Kidney (tissue), 14 donors: Measurements from ENCODE around the gene PPP2R5A. TPM values are rescaled to one million over a fixed set of nuclear protein-coding genes. Genes with fewer than 3 reads are reported as not detected.

ENCODE experiments used
- DNase-seq, 5 donors: peaks; one replicate each; pipeline ENCODE4 v3.0.0-alpha.2; 2013 to 2020
- FAIRE-seq: peaks from 2 replicates; lab custom pipeline; 2012; peaks lifted over from hg19 to GRCh38; lab: Jason Lieb, UNC
- H3K27ac ChIP-seq, 2 donors: one replicate each; pipeline ENCODE4 v1.7.0; 2013; ENCODE audit warnings: low read depth in 2 of 2, low read length in 2 of 2, inconsistent platforms in 1 of 2
- H3K27me3 ChIP-seq: one replicate; pipeline ENCODE4 v1.7.1; 2013; ENCODE audit warnings: low read length, inconsistent platforms; ENCODE audit not compliant: control insufficient read depth, insufficient read depth
- H3K36me3 ChIP-seq, 3 donors: one replicate each; pipeline versions ENCODE4 v1.7.0 to v1.7.1; 2013; ENCODE audit warnings: low read length in 3 of 3, control low read depth in 1 of 3, inconsistent platforms in 1 of 3; ENCODE audit not compliant: insufficient read depth in 3 of 3, control insufficient read depth in 2 of 3
- H3K4me1 ChIP-seq, 3 donors: one replicate each; pipeline versions ENCODE4 v1.7.0 to v1.7.1; 2013; ENCODE audit warnings: low read length in 3 of 3, inconsistent platforms in 1 of 3, low read depth in 1 of 3; ENCODE audit not compliant: control insufficient read depth in 2 of 3, insufficient read depth in 2 of 3
- H3K4me3 ChIP-seq, 3 donors: one replicate each; pipeline versions ENCODE4 v1.7.0 to v1.8.1; 2013; ENCODE audit warnings: low read length in 3 of 3, control low read depth in 1 of 3, inconsistent platforms in 1 of 3
- H3K9ac ChIP-seq, 3 donors: one replicate each; pipeline versions ENCODE4 v1.7.0 to v1.7.1; 2013; ENCODE audit warnings: low read length in 3 of 3, control low read depth in 1 of 3, inconsistent platforms in 1 of 3
- H3K9me3 ChIP-seq, 3 donors: one replicate each; pipeline versions ENCODE4 v1.7.0 to v1.7.1; 2013; ENCODE audit warnings: low read length in 3 of 3, control low read depth in 1 of 3, inconsistent platforms in 1 of 3; ENCODE audit not compliant: control insufficient read depth in 2 of 3, insufficient read depth in 1 of 3
- intact Hi-C: fragments of 100-400 bp; cut with DNase I; formaldehyde crosslinking; loops from one replicate; pipeline ENCODE4 v1.11.1; 2022
- polyA plus RNA-seq: library from polyadenylated mRNA; stranded (reverse); fragments of 350-450 nt; fragmentation: Illumina TruSeq; extraction: RNeasy Lipid Tissue Mini Kit (QIAGEN cat#74804); gene quantifications from one replicate; pipeline ENCODE4 v1.2.3, GENCODE V29; 2014; ENCODE audit warnings: low read depth, low replicate concordance; ENCODE audit not compliant: insufficient read depth
- total RNA-seq: library from RNA; stranded (reverse); fragmentation: NEBNext Ultra II Directional; extraction: Animal tissue kit (Norgen Biotek cat#: 25700); gene quantifications from one replicate; pipeline ENCODE4 v1.2.1, GENCODE V29; 2021
- TF ChIP-seq, protein P1 (sequence below): IDR thresholded peaks from 3 replicates; pipeline ENCODE4 v1.5.1; 2012; ENCODE audit warnings: mild to moderate bottlenecking, moderate library complexity, borderline replicate concordance; ENCODE audit not compliant: insufficient read depth; ENCODE audit errors: extremely low read depth
- donor health status: control.
- donor health status: control.
- donor health status: control.
- donor health status: control.
- donor health status: control.
- donor health status: DM: yes; HTN: yes; CAD: no.
- donor health status: Normal renal cell carcinoma (clear cell type).

The PPP2R5A gene
- total and polyA plus RNA-seq, 2 donors from 2014 or later, result 36.6 to 67.3 TPM

DNA sequence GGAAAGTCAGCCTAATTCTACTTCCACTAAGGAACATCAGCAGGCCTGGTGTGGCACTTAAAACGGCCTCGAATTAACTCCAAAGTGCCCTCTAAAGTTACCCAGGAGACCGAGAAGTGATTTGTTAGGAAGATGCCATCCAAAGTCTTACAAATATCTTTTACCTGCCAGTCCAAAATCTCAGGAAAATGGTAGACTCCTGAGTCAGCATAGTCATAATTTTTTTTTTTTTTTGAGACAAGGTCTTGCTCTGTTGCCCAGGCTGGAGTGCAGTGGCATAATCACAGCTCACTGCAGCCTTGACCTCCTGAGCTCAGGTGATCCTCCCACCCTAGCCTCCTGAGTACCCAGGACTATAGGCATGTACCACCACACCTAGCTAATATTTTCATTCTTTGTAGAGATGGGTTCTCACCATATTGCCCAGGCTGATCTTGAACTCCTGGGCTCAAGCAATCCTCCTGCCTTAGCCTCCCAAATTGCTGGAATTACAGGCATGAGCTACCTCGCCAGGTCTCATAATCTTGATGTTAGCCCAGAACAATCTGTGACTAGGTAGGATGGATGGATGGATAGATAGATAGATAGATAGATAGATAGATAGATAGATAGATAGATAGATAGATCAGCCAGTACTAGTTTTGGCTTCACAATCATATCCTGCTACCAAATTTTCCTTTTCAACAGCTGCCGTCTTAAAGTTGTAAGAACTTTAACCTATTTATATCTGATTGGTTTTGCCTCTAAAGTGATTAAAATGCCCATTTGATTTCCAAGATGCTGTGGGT, 25.3 kb upstream of the PPP2R5A start:
- intact Hi-C loops, result no loop called here
- H3K4me3 ChIP-seq, result no peak overlapping the region
- no peaks in the 10 kb centered on the region for H3K27me3 ChIP-seq
- H3K9me3 ChIP-seq, result no peaks in the 10 kb centered on the region
- H3K27ac ChIP-seq, result no peak overlapping the region
- TF ChIP-seq, protein P1, sequence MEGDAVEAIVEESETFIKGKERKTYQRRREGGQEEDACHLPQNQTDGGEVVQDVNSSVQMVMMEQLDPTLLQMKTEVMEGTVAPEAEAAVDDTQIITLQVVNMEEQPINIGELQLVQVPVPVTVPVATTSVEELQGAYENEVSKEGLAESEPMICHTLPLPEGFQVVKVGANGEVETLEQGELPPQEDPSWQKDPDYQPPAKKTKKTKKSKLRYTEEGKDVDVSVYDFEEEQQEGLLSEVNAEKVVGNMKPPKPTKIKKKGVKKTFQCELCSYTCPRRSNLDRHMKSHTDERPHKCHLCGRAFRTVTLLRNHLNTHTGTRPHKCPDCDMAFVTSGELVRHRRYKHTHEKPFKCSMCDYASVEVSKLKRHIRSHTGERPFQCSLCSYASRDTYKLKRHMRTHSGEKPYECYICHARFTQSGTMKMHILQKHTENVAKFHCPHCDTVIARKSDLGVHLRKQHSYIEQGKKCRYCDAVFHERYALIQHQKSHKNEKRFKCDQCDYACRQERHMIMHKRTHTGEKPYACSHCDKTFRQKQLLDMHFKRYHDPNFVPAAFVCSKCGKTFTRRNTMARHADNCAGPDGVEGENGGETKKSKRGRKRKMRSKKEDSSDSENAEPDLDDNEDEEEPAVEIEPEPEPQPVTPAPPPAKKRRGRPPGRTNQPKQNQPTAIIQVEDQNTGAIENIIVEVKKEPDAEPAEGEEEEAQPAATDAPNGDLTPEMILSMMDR, result no peak
- FAIRE-seq (no peak), DNase-seq (no peak)
- no peak overlapping the region for H3K9ac ChIP-seq
- H3K4me1 ChIP-seq, result peaks cover 0 to 2% (median 0%) of the 10 kb centered on the region in 3 donors
- H3K36me3 ChIP-seq, result no peaks in the 10 kb centered on the region

DNA sequence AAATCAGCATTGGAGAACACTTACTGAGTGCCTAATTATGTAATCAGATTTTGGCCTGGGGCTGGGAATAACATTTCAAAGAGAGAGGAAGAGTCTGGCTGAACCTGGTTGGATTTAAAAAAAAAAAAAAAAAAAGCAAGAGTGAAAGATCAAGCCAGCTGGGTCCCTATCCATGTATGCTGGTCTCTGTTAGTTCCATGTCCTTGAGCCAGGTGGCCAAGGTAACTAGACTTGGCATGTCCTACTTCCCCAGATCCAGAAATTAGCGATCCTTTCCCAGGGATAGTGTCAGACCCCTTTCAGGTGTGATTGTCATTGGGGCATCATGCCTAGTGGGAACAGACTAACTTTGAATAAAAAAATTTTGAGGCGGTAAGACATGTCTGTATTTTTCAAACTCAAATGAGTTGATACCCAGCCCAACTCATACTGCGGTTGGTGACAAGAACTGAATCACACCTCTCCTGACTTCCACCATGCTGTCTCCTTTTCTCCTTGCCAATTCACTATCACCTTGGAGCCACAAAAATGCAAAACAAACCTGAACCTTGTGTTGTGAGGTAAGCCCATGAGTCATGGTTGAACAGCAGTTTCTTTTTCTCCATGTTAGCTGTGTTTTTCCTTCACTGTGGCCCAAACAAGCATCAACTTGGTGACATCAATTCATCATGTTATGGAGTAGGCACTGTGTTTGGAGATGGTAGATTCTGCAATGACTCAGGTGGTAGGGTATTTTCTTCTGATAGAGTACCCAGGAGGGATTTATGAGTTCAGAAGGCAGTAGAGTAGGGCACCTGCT, 24.5 kb upstream of the PPP2R5A start:
- no peak overlapping the region for H3K9ac ChIP-seq
- peaks cover 0 to 2% (median 0%) of the 10 kb centered on the region in 3 donors for H3K4me1 ChIP-seq
- intact Hi-C loops, result no loop called here
- TF ChIP-seq, protein P1, result no peak
- H3K27ac ChIP-seq, result no peak overlapping the region
- no peak for FAIRE-seq
- no peaks in the 10 kb centered on the region for H3K9me3 ChIP-seq
- H3K4me3 ChIP-seq, result no peak overlapping the region
- no peaks in the 10 kb centered on the region for H3K36me3 ChIP-seq
- no peaks in the 10 kb centered on the region for H3K27me3 ChIP-seq
- DNase-seq, result no peak

DNA sequence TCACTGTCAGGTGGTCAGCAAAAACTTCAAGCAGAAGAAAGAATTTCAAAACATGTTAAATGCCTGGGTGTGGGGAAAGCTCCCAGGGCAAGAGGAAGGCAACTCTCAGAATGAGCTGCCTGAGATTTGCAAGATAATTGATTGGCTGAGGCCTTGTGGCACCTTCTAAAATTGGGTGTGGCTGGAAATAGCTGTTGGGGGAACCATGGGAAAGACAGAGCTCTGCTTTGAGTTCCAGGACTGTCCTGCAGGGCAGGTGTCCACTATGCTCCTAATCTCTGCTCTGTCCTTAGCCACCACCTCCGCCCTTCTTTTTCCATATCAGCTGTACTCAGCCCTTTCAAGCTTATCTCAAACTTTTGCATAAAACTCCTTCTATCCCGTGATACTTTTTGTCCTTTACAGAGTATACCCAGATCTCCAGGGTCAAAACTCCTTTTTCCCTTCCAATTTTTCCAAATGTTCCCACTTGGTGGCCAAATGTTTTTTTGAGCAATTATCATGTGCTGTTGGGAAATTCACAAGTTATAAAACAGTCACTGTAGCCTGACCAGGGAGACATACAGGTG, 23.8 kb upstream of the PPP2R5A start:
- peaks cover 0 to 1% (median 0%) of the 10 kb centered on the region in 3 donors for H3K4me1 ChIP-seq
- no peak for DNase-seq
- intact Hi-C loops, result no loop called here
- H3K9me3 ChIP-seq, result no peaks in the 10 kb centered on the region
- peak overlapping the region in 1 of 2 donors; percentile 71 for H3K27ac ChIP-seq
- H3K36me3 ChIP-seq, result no peaks in the 10 kb centered on the region
- TF ChIP-seq, protein P1, result no peak
- no peak for FAIRE-seq
- no peak overlapping the region for H3K4me3 ChIP-seq
- H3K27me3 ChIP-seq, result no peaks in the 10 kb centered on the region
- H3K9ac ChIP-seq, result no peak overlapping the region
